Activated CD8-positive, alpha-beta T cell treated with anti-CD3 and anti-CD28 coated beads for 36 hours (primary cell): ENCODE measurements around the gene ASB13. TPM values are rescaled to one million over a fixed set of nuclear protein-coding genes. Genes with fewer than 3 reads are reported as not detected.

Experiments used
- ATAC-seq: fragments of 200-7000 bp; cut with Tn5 transposase; one replicate; pipeline ENCODE4 v1.10.0; 2021; ENCODE audit warnings: mild to moderate bottlenecking, moderate library complexity
- CTCF ChIA-PET: fragments of 350-600 bp; sonication (Branson Sonifier 250); formaldehyde crosslinking; loops from one replicate; lab custom pipeline; 2021; ENCODE audit warnings: antibody characterized with exemption; lab: Charles Lee
- POLR2A ChIA-PET: fragments of 350-600 bp; sonication (Branson Sonifier 250); formaldehyde crosslinking; loops from one replicate; lab custom pipeline; 2021; ENCODE audit warnings: antibody characterized with exemption; lab: Charles Lee
- DNase-seq: peaks from one replicate; pipeline ENCODE4 v3.0.0-alpha.2; 2020
- H3K27ac Mint-ChIP-seq: one replicate; pipeline ENCODE4 v1.8.0; 2021; ENCODE audit warnings: mild to moderate bottlenecking, mixed read lengths
- H3K27me3 Mint-ChIP-seq: one replicate; pipeline ENCODE4 v1.8.0; 2021; ENCODE audit warnings: mixed read lengths
- H3K36me3 Mint-ChIP-seq: one replicate; pipeline ENCODE4 v1.8.0; 2021; ENCODE audit warnings: low read depth, mixed read lengths
- H3K4me1 Mint-ChIP-seq: one replicate; pipeline ENCODE4 v1.8.0; 2021; ENCODE audit warnings: low read depth, mixed read lengths
- H3K4me3 Mint-ChIP-seq: one replicate; pipeline ENCODE4 v1.8.0; 2021; ENCODE audit warnings: mild to moderate bottlenecking, moderate library complexity, mixed read lengths
- H3K9me3 Mint-ChIP-seq: one replicate; pipeline ENCODE4 v1.8.0; 2021; ENCODE audit warnings: mixed read lengths
- intact Hi-C: fragments of 100-400 bp; cut with micrococcal nuclease; formaldehyde crosslinking; loops from one replicate; pipeline ENCODE4 v1.10.0; 2022
- total RNA-seq, 2 experiments: library from RNA; stranded (reverse); gene quantifications; one replicate each; pipeline ENCODE4 v1.2.3, GENCODE V29; 2021
- TF ChIP-seq, protein P1 (sequence below): fragments of 200-600 bp; IDR thresholded peaks from one replicate; pipeline ENCODE4 v1.8.0; 2022; ENCODE audit warnings: antibody characterized with exemption, mild to moderate bottlenecking

The ASB13 gene
- total RNA-seq, 2 experiments from 2014 or later, result 8.9 to 9.2 TPM

DNA sequence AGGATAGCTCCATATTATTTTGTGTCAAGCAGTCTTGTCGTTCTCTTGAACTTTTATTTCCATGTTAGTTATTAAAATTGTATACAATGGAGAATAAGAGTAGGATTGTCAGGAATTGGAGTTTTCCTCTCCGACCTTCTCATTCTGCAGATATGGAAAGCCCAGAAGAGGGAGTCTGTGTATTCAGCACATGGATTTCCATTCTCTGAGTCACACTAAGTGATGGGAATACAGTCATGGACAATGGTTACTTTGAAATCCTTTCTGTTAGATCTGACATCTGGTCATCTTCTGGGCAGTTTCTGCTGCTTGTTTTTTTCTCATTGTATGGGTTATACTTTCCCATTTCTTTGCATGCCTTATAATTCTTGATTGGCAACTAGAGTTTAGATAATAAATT, 13.2 kb upstream of the ASB13 start:
- H3K4me1 Mint-ChIP-seq, result peaks cover 20% of the 10 kb centered on the region
- TF ChIP-seq, protein P1, sequence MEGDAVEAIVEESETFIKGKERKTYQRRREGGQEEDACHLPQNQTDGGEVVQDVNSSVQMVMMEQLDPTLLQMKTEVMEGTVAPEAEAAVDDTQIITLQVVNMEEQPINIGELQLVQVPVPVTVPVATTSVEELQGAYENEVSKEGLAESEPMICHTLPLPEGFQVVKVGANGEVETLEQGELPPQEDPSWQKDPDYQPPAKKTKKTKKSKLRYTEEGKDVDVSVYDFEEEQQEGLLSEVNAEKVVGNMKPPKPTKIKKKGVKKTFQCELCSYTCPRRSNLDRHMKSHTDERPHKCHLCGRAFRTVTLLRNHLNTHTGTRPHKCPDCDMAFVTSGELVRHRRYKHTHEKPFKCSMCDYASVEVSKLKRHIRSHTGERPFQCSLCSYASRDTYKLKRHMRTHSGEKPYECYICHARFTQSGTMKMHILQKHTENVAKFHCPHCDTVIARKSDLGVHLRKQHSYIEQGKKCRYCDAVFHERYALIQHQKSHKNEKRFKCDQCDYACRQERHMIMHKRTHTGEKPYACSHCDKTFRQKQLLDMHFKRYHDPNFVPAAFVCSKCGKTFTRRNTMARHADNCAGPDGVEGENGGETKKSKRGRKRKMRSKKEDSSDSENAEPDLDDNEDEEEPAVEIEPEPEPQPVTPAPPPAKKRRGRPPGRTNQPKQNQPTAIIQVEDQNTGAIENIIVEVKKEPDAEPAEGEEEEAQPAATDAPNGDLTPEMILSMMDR, result no peak
- intact Hi-C loops, result loop anchor here (10.0 kb wide), 1 partner anchor 135 kb away; the partner anchor contains the start of gene GDI2
- ChIA-PET CTCF (no interaction called here), POLR2A (no interaction called here)
- H3K36me3 Mint-ChIP-seq, result no peaks in the 10 kb centered on the region
- no peak overlapping the region for H3K27ac Mint-ChIP-seq
- ATAC-seq, result no peak
- peaks cover 1% of the 10 kb centered on the region for H3K9me3 Mint-ChIP-seq
- H3K4me3 Mint-ChIP-seq, result no peak overlapping the region
- H3K27me3 Mint-ChIP-seq, result peaks cover 4% of the 10 kb centered on the region
- no peak for DNase-seq

DNA sequence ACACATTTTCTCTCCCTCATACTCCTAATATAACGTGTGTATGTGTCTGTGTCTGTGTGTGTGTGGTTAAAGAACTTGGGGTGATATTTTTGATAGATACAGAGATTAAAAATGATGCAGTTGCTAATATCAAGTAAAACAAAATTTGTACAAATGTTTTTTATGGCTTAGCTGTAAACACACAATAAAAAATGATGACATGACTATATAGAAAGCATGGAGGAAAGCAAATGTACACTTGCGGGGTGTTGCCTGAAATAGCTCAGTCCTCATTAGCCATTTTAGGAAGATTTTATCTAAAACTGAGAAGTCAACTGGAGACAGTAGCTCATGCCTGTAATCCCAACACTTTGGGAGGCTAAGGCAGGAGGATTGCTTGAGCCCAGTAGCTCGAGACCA, 12.6 kb upstream of the ASB13 start:
- H3K4me3 Mint-ChIP-seq, result no peak overlapping the region
- intact Hi-C loops, result no loop called here
- ChIA-PET CTCF (no interaction called here), POLR2A (no interaction called here)
- ATAC-seq (no peak), DNase-seq (no peak)
- H3K9me3 Mint-ChIP-seq, result peaks cover 7% of the 10 kb centered on the region
- H3K27ac Mint-ChIP-seq, result no peak overlapping the region
- TF ChIP-seq, protein P1, result no peak
- H3K4me1 Mint-ChIP-seq, result peaks cover 15% of the 10 kb centered on the region
- peaks cover 4% of the 10 kb centered on the region for H3K27me3 Mint-ChIP-seq
- no peaks in the 10 kb centered on the region for H3K36me3 Mint-ChIP-seq

DNA sequence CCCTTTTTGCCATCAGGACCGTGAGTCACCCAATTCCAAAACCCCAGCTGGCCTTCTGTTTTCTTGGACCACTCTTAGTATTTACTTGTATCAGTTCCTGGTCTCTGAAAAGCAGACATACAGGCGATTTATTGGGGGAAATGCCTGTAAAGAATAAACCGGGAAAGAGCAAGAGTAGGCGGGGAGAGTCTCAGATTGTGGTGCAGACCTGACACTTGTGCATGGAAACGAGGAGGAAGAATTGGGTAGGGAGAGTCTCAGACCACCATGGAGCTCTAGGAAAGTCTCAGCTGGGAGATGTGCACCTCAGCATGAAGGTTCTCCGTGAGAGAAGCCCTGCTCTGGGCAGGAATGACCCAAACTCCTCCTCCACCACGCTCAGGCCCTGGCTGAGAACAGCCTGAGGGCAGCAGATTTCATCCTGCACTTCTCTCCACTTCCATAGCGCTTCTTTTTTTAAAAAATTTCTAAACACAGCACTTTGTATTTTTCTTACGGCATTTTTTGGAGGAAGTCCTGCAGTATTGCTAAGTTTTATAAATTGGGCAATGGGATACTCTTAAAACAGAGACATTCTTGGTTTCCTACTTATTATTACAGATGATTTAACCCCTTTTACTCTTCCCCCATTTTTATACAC, 12.1 kb upstream of the ASB13 start:
- POLR2A ChIA-PET, result no interaction called here
- Mint-ChIP-seq H3K27me3 (peaks cover 4% of the 10 kb centered on the region), H3K36me3 (no peaks in the 10 kb centered on the region), H3K4me1 (peaks cover 12% of the 10 kb centered on the region), H3K27ac (no peak overlapping the region), H3K4me3 (no peak overlapping the region), H3K9me3 (peaks cover 9% of the 10 kb centered on the region)
- DNase-seq (no peak), ATAC-seq (no peak)
- TF ChIP-seq, protein P1, result no peak
- CTCF ChIA-PET, result interaction anchor here (1.2 to 1.6 kb wide), 2 partner anchors 10 to 245 kb away, joined by 3 to 5 read pairs; no protein-coding TSS in a partner anchor
- intact Hi-C loops, result no loop called here

DNA sequence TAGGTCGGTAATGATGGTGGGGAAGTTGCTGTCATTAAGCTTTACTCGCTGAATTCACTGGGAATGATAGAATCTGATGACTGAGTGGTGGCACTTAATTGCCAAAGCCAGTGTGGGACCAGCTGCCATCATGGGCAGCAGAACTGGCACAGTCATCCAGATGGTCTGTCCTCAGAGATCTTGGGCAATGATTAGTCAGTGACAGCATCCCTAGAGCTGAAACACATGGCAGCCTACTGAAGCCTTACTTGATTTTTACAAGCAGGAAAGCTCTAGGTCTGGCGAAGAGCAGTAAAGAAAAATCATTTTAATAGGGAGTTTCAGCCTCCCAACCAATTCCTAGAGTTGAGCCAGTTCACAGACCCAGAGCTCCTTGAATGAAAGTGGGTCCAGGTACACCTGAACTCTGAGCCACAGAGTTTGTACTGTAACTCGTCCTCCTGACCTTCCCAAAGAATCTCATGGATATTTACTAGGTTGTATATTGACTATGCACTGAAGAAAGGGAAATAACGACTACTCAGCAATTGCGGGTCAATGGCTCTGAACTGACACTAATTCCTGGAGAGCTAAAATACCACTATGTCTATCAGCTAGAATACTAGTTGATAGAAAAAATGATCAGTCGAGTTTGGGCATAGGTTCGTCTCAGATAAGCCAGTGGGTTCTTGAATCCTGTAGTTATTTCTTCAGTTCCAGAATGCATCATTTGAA, 4.4 kb upstream of the ASB13 start:
- Mint-ChIP-seq H3K4me3 (no peak overlapping the region), H3K36me3 (no peaks in the 10 kb centered on the region), H3K27me3 (peaks cover 9% of the 10 kb centered on the region), H3K27ac (no peak overlapping the region), H3K4me1 (peaks cover 9% of the 10 kb centered on the region), H3K9me3 (peaks cover 13% of the 10 kb centered on the region)
- intact Hi-C loops, result no loop called here
- ChIA-PET POLR2A (interaction anchor here (0.7 to 1.3 kb wide), 3 partner anchors 22 to 260 kb away, joined by 3 to 4 read pairs (median 4); no protein-coding TSS in a partner anchor), CTCF (interaction anchor here (1.2 to 2.1 kb wide), 2 partner anchors 10 to 12 kb away, joined by 3 to 7 read pairs; no protein-coding TSS in a partner anchor)
- TF ChIP-seq, protein P1, result no peak
- DNase-seq (no peak), ATAC-seq (no peak)

DNA sequence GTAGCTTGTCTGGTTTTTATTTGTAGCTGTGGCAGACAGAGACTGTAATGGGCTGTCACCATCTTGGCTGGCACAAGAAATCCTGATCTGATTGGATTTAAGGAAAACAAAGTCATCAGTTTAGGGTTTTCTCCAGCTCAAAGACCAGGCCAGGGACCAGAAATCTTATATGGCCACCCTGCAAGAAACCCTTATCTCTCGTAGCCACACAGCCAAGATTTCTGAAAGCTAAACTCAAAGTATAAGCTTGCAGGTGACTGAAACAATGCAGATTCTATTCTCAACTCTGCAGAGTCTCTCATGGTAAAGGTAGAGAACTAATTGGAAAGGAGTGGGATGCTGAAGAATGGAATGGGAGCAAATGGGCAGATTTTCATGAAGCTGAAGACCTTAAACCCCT, 3.2 kb upstream of the ASB13 start:
- H3K27me3 Mint-ChIP-seq, result peaks cover 9% of the 10 kb centered on the region

More for the DNA sequence above, 3.2 kb upstream of the ASB13 start:
- Mint-ChIP-seq H3K4me3 (no peak overlapping the region), H3K27ac (no peak overlapping the region), H3K4me1 (peaks cover 12% of the 10 kb centered on the region), H3K36me3 (no peaks in the 10 kb centered on the region), H3K9me3 (peaks cover 12% of the 10 kb centered on the region)
- CTCF ChIA-PET, result interaction anchor here (0.9 to 2.1 kb wide), 3 partner anchors 9 to 40 kb away, joined by 3 to 7 read pairs (median 3); no protein-coding TSS in a partner anchor
- ATAC-seq (no peak), DNase-seq (no peak)
- POLR2A ChIA-PET, result interaction anchor here (1.0 kb wide), 1 partner anchor 15 kb away, joined by 4 read pairs; the partner anchor contains the start of gene TASOR2
- intact Hi-C loops, result no loop called here
- TF ChIP-seq, protein P1, result no peak
